Karpas-422 (cell line): ENCODE data around the gene KRT6A. TPM values are rescaled to one million over a fixed set of nuclear protein-coding genes. Genes with fewer than 3 reads are reported as not detected.

ENCODE experiments used
- DNase-seq: peaks from one replicate; pipeline ENCODE4 v3.0.0-alpha.2; 2015
- H2AFZ ChIP-seq: fragments of 200-600 bp; sonication (generic); 2 replicates; pipeline ENCODE4 v1.6.1; 2014; ENCODE audit warnings: antibody characterized with exemption, low read length, mixed read lengths
- H3K27ac ChIP-seq: fragments of 200-600 bp; sonication (generic); 2 replicates; pipeline ENCODE4 v1.5.1; 2014; ENCODE audit warnings: mild to moderate bottlenecking, low read length, moderate library complexity
- H3K27me3 ChIP-seq: fragments of 200-600 bp; sonication (generic); 2 replicates; pipeline ENCODE4 v1.6.1; 2014; ENCODE audit warnings: low read length, mixed read lengths
- H3K36me3 ChIP-seq: fragments of 200-600 bp; sonication (generic); 2 replicates; pipeline ENCODE4 v1.6.1; 2014; ENCODE audit warnings: low read length, mixed read lengths; ENCODE audit not compliant: insufficient read depth
- H3K4me1 ChIP-seq: fragments of 200-600 bp; sonication (generic); 2 replicates; pipeline ENCODE4 v1.6.1; 2014; ENCODE audit warnings: mild to moderate bottlenecking, low read length, mixed read lengths
- H3K4me2 ChIP-seq: fragments of 200-600 bp; sonication (generic); 2 replicates; pipeline ENCODE4 v1.6.1; 2014; ENCODE audit warnings: low read length, low read depth, mild to moderate bottlenecking; ENCODE audit not compliant: poor library complexity, severe bottlenecking
- H3K4me3 ChIP-seq: fragments of 200-600 bp; sonication (generic); 2 replicates; pipeline ENCODE4 v1.5.1; 2014; ENCODE audit warnings: mild to moderate bottlenecking, antibody characterized with exemption, low read length, mixed read lengths
- H3K79me2 ChIP-seq: fragments of 200-600 bp; sonication (generic); 2 replicates; pipeline ENCODE4 v1.6.1; 2014; ENCODE audit warnings: mild to moderate bottlenecking, low read length, mixed read lengths
- H3K9ac ChIP-seq: fragments of 200-600 bp; sonication (generic); 2 replicates; pipeline ENCODE4 v1.6.0; 2014; ENCODE audit warnings: low read length
- H3K9me2 ChIP-seq: fragments of 200-600 bp; sonication (generic), shearing (Covaris generic); replicated peaks from 2 replicates; pipeline ENCODE4 v1.6.0; 2014; ENCODE audit warnings: mild to moderate bottlenecking, low read length, moderate library complexity; ENCODE audit not compliant: insufficient read depth
- H3K9me3 ChIP-seq: fragments of 300-700, 200-600 bp; sonication (generic); 2 replicates; pipeline ENCODE4 v1.6.1; 2014; ENCODE audit warnings: low read length, mixed read lengths
- H4K20me1 ChIP-seq: fragments of 200-600 bp; sonication (generic); 2 replicates; pipeline ENCODE4 v1.6.1; 2014; ENCODE audit warnings: mild to moderate bottlenecking, antibody characterized with exemption, low read length, low read depth; ENCODE audit not compliant: insufficient read depth
- total RNA-seq: library from RNA; depleted of rRNA; stranded (reverse); fragments of >200 nt; shearing (Covaris generic); gene quantifications from 2 replicates; pipeline ENCODE4 v1.2.3, GENCODE V29; 2014; ENCODE audit warnings: low replicate concordance

Gene KRT6A
- total RNA-seq, 1 experiment from 2014 or later, result not detected

DNA sequence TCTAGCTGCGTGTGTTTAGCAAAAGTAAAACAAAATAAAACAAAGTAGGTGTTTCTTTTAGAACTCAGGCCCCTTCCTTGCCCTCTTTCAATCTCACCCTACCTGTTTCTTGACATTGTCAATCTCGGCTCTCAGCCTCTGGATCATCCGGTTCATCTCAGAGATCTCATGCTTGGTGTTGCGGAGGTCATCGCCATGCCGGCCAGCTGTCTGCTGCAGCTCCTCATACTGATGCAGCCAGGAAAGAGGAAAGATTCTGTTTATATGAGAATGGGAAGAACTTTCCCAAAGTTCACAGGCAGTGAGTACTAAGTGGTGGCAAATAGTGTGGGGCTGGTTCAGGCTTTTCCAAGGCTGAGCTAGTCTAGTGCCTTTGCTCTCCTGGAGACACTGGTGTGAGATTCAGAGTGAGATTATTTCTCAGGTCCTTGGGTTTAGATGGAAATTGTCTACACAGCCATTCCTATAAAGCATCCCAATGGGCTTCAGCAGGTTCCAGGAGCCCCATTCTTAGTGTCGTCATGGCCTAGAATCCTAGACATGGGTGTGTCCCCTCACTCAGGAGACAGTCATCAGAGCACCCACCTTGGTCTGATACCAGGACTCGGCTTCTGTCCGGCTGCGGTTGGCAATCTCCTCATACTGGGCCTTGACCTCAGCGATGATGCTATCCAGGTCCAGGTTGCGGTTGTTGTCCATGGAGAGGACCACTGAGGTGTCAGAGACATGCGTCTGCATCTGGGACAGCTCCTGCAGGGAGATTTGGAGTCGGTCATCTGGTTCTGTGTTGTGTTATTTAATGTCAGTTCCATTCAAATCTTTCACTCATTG lies 24.2 kb upstream of the KRT6A start:
- Histone ChIP-seq H3K9me2 (no peaks in the 10 kb centered on the region), H3K4me3 (no peak overlapping the region), H3K9me3 (no peaks in the 10 kb centered on the region), H3K36me3 (no peaks in the 10 kb centered on the region), H3K27me3 (no peaks in the 10 kb centered on the region), H3K4me2 (no peak overlapping the region), H2AFZ (no peak overlapping the region), H3K27ac (no peak overlapping the region), H3K4me1 (no peaks in the 10 kb centered on the region), H4K20me1 (no peaks in the 10 kb centered on the region), H3K9ac (no peak overlapping the region), H3K79me2 (no peaks in the 10 kb centered on the region)
- no peak for DNase-seq

GRCh38 chr12:52515927-52516831 lies 23.1 kb upstream of the KRT6A start:
- H3K4me2 ChIP-seq, result no peak overlapping the region
- no peaks in the 10 kb centered on the region for H3K27me3 ChIP-seq
- DNase-seq, result no peak
- no peaks in the 10 kb centered on the region for H3K4me1 ChIP-seq
- H3K79me2 ChIP-seq, result no peaks in the 10 kb centered on the region
- no peaks in the 10 kb centered on the region for H3K9me2 ChIP-seq
- H3K9me3 ChIP-seq, result no peaks in the 10 kb centered on the region
- H4K20me1 ChIP-seq, result no peaks in the 10 kb centered on the region
- H3K27ac ChIP-seq, result no peak overlapping the region
- no peak overlapping the region for H2AFZ ChIP-seq
- no peaks in the 10 kb centered on the region for H3K36me3 ChIP-seq
- H3K4me3 ChIP-seq, result no peak overlapping the region
- H3K9ac ChIP-seq, result no peak overlapping the region

- Histone ChIP-seq H4K20me1 (no peaks in the 10 kb centered on the region), H3K4me3 (no peak overlapping the region), H3K27ac (no peak overlapping the region), H3K9ac (no peak overlapping the region), H3K9me2 (no peaks in the 10 kb centered on the region), H3K79me2 (no peaks in the 10 kb centered on the region), H3K27me3 (no peaks in the 10 kb centered on the region), H3K9me3 (no peaks in the 10 kb centered on the region), H3K36me3 (no peaks in the 10 kb centered on the region), H3K4me2 (no peak overlapping the region), H2AFZ (no peak overlapping the region), H3K4me1 (peaks cover 2% of the 10 kb centered on the region; the same call in 1 of the 2 replicates)
- no peak for DNase-seq
Observed at GRCh38 chr12:52515319-52515646, 22.2 kb upstream of the KRT6A start.

DNA sequence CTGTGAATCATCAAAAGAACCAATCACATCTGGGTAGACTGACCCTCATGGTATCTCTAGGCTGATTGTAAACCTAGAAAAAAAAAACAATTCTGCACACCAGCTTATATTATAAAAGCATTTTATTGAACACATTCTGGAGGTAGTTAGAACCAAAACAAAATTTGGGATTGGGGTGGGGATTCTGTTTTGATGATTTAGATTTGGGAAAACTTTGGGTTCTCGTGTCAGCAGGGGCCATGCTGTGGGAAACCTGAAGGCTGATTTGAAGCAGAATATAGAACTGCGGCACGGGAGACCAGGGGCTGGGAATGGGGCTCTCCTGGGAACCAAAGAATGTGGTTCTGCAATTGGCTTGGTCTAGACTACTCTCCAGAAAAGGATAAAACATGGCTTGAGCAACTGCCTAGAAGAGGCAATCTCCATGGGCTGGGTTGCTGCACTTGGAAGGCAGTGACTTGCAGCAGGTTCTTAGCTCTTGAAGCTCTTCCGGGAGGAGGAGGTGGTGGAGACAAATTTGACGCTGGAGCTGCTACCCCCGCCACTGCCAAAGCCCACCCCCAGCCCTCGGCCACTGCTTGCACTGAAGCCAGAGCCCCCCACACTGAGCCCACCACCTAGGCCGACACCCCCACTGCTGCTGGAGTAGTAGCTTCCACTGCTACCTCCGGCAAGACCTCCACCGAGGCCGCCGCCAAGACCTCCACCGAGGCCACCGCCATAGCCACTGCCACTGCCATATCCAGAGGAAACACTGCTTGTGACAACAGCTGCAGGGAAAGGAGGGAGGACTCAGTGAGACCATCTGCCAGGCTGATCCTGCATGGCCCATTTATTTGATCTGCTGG lies 21.6 kb upstream of the KRT6A start:
- Histone ChIP-seq H3K9me2 (no peaks in the 10 kb centered on the region), H3K27me3 (no peaks in the 10 kb centered on the region), H3K4me3 (no peak overlapping the region), H3K27ac (no peak overlapping the region), H3K4me1 (peaks cover 3% of the 10 kb centered on the region; the same call in 1 of the 2 replicates), H3K79me2 (no peaks in the 10 kb centered on the region), H3K36me3 (no peaks in the 10 kb centered on the region), H3K9ac (no peak overlapping the region), H2AFZ (no peak overlapping the region), H4K20me1 (no peaks in the 10 kb centered on the region), H3K4me2 (no peak overlapping the region), H3K9me3 (no peaks in the 10 kb centered on the region)
- DNase-seq, result no peak

GRCh38 chr12:52513736-52514135 lies 20.7 kb upstream of the KRT6A start:
- H3K79me2 ChIP-seq, result no peaks in the 10 kb centered on the region
- H4K20me1 ChIP-seq, result no peaks in the 10 kb centered on the region
- H3K4me1 ChIP-seq, result peaks cover 3% of the 10 kb centered on the region; the same call in 1 of the 2 replicates
- H3K27me3 ChIP-seq, result no peaks in the 10 kb centered on the region
- H3K4me2 ChIP-seq, result no peak overlapping the region
- H3K9ac ChIP-seq, result no peak overlapping the region
- H3K9me2 ChIP-seq, result no peaks in the 10 kb centered on the region
- no peaks in the 10 kb centered on the region for H3K9me3 ChIP-seq
- no peak overlapping the region for H2AFZ ChIP-seq
- no peak for DNase-seq
- H3K4me3 ChIP-seq, result no peak overlapping the region
- H3K36me3 ChIP-seq, result no peaks in the 10 kb centered on the region
- H3K27ac ChIP-seq, result no peak overlapping the region

DNA sequence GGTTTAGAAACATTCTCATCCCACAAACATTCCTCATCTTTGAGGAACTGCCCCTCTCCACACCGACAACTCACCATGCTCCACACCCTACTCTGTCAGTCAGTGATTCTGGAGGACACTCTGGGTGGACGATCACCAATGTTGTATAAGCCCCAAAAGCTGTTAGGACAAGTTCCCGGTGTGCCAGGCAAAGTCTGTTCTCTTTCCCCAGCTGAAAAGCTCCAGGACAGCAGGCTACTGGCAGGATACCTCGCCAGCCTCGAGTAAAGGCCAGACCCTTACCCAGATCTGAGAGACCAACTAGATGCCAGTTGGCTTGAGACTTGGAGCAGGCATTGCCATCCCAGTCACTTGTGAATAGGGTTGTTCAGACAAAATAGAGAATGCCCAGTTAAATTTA lies 15.2 kb upstream of the KRT6A start:
- H3K27ac ChIP-seq, result no peak overlapping the region

DNA sequence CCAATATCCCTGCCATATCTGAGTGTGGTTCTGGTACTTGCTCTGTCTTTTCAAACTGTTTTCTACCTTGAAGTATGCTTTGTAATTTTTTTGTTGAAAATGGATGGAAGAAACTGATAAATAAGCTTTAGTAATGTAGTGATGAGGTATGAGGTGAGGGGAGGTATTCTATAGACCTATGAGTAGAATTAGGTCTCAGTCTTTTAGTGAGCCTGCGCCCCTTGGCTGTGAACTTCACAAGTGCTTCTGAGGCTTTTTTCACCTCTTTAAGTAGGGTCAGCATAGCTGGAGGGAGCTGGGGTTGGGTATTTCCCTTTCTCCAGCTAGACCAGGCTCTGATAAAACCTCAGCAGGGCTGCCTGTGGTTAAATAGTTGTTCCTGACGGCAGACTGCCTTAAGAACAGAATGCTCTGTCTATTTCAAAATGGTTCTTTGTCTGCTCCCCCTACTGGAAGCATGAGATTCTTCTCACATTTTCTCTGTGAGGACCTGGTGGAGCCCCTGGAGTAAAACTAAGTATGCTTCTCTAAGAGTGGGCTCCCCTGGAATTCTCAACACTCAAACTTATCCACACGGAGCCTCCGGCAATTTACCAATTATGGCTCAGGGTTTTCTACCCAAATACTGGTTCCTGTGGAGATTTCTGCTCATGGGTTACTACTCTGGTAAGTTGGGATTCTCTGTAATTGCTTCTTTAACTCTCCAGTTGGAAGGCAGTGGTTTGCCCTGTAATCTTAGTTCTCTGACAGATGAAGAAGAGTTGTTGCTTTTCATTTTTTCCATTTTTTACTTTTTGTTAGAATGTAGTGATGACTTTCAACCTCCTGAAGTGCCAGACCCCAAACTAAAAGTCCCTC lies 14.0 kb upstream of the KRT6A start:
- Histone ChIP-seq H3K4me2 (no peak overlapping the region), H3K27me3 (no peaks in the 10 kb centered on the region)
- peak; percentile 70 for DNase-seq

More for the DNA sequence above, 15.2 kb upstream of the KRT6A start:
- Histone ChIP-seq H3K4me3 (no peak overlapping the region), H3K9ac (no peak overlapping the region), H3K27me3 (no peaks in the 10 kb centered on the region), H2AFZ (no peak overlapping the region), H3K4me2 (no peak overlapping the region), H3K79me2 (no peaks in the 10 kb centered on the region), H3K9me2 (no peaks in the 10 kb centered on the region), H3K9me3 (no peaks in the 10 kb centered on the region), H3K4me1 (peaks cover 3% of the 10 kb centered on the region; the same call in 1 of the 2 replicates), H3K36me3 (no peaks in the 10 kb centered on the region), H4K20me1 (no peaks in the 10 kb centered on the region)
- DNase-seq, result no peak

More for the DNA sequence above, 14.0 kb upstream of the KRT6A start:
- Histone ChIP-seq H3K27ac (no peak overlapping the region), H3K36me3 (no peaks in the 10 kb centered on the region), H3K9ac (no peak overlapping the region), H3K4me3 (no peak overlapping the region), H3K9me2 (no peaks in the 10 kb centered on the region), H3K4me1 (peaks cover 3% of the 10 kb centered on the region; the same call in 1 of the 2 replicates), H4K20me1 (no peaks in the 10 kb centered on the region), H3K9me3 (no peaks in the 10 kb centered on the region), H3K79me2 (no peaks in the 10 kb centered on the region), H2AFZ (no peak overlapping the region)
